CD14-positive monocyte (primary cell): Measurements from ENCODE around the gene KCNS1. TPM values are rescaled to one million over a fixed set of nuclear protein-coding genes. Genes with fewer than 3 reads are reported as not detected.

Source experiments
- DNase-seq, 3 donors: peaks; one replicate each; pipeline ENCODE4 v3.0.0-alpha.2; 2011 to 2022
- H2AFZ ChIP-seq: 2 replicates; pipeline ENCODE4 v1.6.0; 2012; ENCODE audit warnings: mild to moderate bottlenecking, low read depth, low read length, inconsistent platforms; ENCODE audit not compliant: insufficient read depth, poor library complexity, severe bottlenecking
- H3K27ac ChIP-seq, 2 donors: 1 replicate in 1 of 2; 2 replicates in 1 of 2; pipeline ENCODE4 v1.5.1; 2012 to 2013; ENCODE audit warnings: low read length in 2 of 2, control low read depth in 1 of 2, inconsistent platforms in 1 of 2, low read depth in 1 of 2, mild to moderate bottlenecking in 1 of 2
- H3K27me3 ChIP-seq, 2 donors: one replicate each; pipeline versions ENCODE4 v1.6.0 to v1.6.1; 2011 to 2013; ENCODE audit warnings: low read length in 2 of 2; ENCODE audit not compliant: control insufficient read depth in 2 of 2, insufficient read depth in 2 of 2
- H3K36me3 ChIP-seq, 2 donors: replicated peaks in 1 of 2; 1 replicate in 1 of 2; 2 replicates in 1 of 2; pipeline versions ENCODE4 v1.5.1 to v1.6.1; 2012 to 2013; ENCODE audit warnings: low read length in 2 of 2, control low read depth in 1 of 2, inconsistent platforms in 1 of 2, mild to moderate bottlenecking in 1 of 2; ENCODE audit not compliant: insufficient read depth in 2 of 2, control insufficient read depth in 1 of 2
- H3K4me1 ChIP-seq, 2 donors: 1 replicate in 1 of 2; 2 replicates in 1 of 2; pipeline versions ENCODE4 v1.5.1 to v1.6.1; 2012 to 2013; ENCODE audit warnings: low read length in 2 of 2, control low read depth in 1 of 2, inconsistent platforms in 1 of 2, mild to moderate bottlenecking in 1 of 2, moderate library complexity in 1 of 2; ENCODE audit not compliant: insufficient read depth in 2 of 2, control insufficient read depth in 1 of 2
- H3K4me2 ChIP-seq: replicated peaks from 2 replicates; pipeline ENCODE3; 2012; ENCODE audit warnings: low read length, moderate library complexity, mild to moderate bottlenecking; ENCODE audit not compliant: poor library complexity, severe bottlenecking; ENCODE audit errors: extremely low read depth
- H3K4me3 ChIP-seq, 3 experiments: fragments of 200-600 bp in 1 of 3; sonication (generic) in 1 of 3; replicated peaks in 1 of 3; 1 replicate in 2 of 3; 2 replicates in 1 of 3; pipeline ENCODE4 v1.5.1; 2011 to 2013; ENCODE audit warnings: low read length in 3 of 3, mild to moderate bottlenecking in 3 of 3, control low read depth in 2 of 3, low read depth in 2 of 3, inconsistent platforms in 1 of 3, moderate library complexity in 1 of 3
- H3K79me2 ChIP-seq: 2 replicates; pipeline ENCODE4 v1.6.0; 2012; ENCODE audit warnings: mild to moderate bottlenecking, control low read depth, inconsistent platforms, low read length, moderate library complexity; ENCODE audit not compliant: insufficient read depth
- H3K9ac ChIP-seq: 2 replicates; pipeline ENCODE4 v1.6.0; 2017; ENCODE audit warnings: low read length, mild to moderate bottlenecking; ENCODE audit not compliant: insufficient read depth, poor library complexity, severe bottlenecking
- H3K9me3 ChIP-seq, 2 donors: replicated peaks in 1 of 2; 1 replicate in 1 of 2; 2 replicates in 1 of 2; pipeline versions ENCODE4 v1.5.1 to v1.6.1; 2012 to 2013; ENCODE audit warnings: low read length in 2 of 2, control low read depth in 1 of 2; ENCODE audit not compliant: control insufficient read depth in 1 of 2, insufficient read depth in 1 of 2
- H4K20me1 ChIP-seq: 2 replicates; pipeline ENCODE4 v1.6.0; 2012; ENCODE audit warnings: mild to moderate bottlenecking, low read length, control low read depth, moderate library complexity; ENCODE audit not compliant: insufficient read depth
- H3K27ac Mint-ChIP-seq, 7 donors: one replicate each; pipeline ENCODE4 v1.8.0; 2020; ENCODE audit warnings: mild to moderate bottlenecking in 7 of 7, mixed read lengths in 7 of 7, moderate library complexity in 6 of 7, inconsistent platforms in 2 of 7
- H3K27me3 Mint-ChIP-seq, 3 donors: one replicate each; pipeline ENCODE4 v1.8.0; 2021 to 2022; ENCODE audit warnings: low read depth in 3 of 3, mild to moderate bottlenecking in 3 of 3, mixed read lengths in 3 of 3, moderate library complexity in 3 of 3, inconsistent platforms in 1 of 3
- H3K36me3 Mint-ChIP-seq, 2 donors: one replicate each; pipeline ENCODE4 v1.8.0; 2020; ENCODE audit warnings: mixed read lengths in 2 of 2, inconsistent platforms in 1 of 2, mild to moderate bottlenecking in 1 of 2
- H3K4me1 Mint-ChIP-seq: one replicate; pipeline ENCODE4 v1.8.0; 2020; ENCODE audit warnings: mild to moderate bottlenecking, mixed read lengths
- H3K4me3 Mint-ChIP-seq, 2 donors: one replicate each; pipeline ENCODE4 v1.8.0; 2020; ENCODE audit warnings: mild to moderate bottlenecking in 2 of 2, mixed read lengths in 2 of 2, moderate library complexity in 1 of 2
- H3K9me3 Mint-ChIP-seq, 7 donors: one replicate each; pipeline ENCODE4 v1.8.0; 2020 to 2022; ENCODE audit warnings: mixed read lengths in 7 of 7, mild to moderate bottlenecking in 6 of 7, moderate library complexity in 6 of 7, inconsistent platforms in 2 of 7
- WGBS: methylation state at CpG from one replicate; pipeline ENCODE4 v1.1.5; 2013; ENCODE audit warnings: missing lambda C conversion rate; ENCODE audit not compliant: insufficient coverage; 5-methylcytosine and 5-hydroxymethylcytosine counted together
- intact Hi-C, 2 donors: fragments of 100-400 bp; cut with micrococcal nuclease; formaldehyde crosslinking; loops; one replicate each; pipeline versions ENCODE4 v1.15.0 to v1.15.1; 2023
- polyA plus RNA-seq, 3 donors: library from polyadenylated mRNA; depleted of rRNA in 1 of 3; unstranded in 2 of 3; stranded (reverse) in 1 of 3; fragments of 300-500 nt in 2 of 3; fragments of >200 nt in 1 of 3; fragmentation: Illumina TruSeq in 2 of 3; gene quantifications; 1 replicate in 2 of 3; 2 replicates in 1 of 3; pipeline ENCODE4 v1.2.3, GENCODE V29; 2012 to 2021
- TF ChIP-seq, protein P1 (sequence below): fragments of 200-600 bp; IDR thresholded peaks from one replicate; pipeline ENCODE4 v1.8.0; 2022; ENCODE audit warnings: antibody characterized with exemption, mild to moderate bottlenecking

KCNS1 gene
- polyA plus RNA-seq, 3 donors = 0.23 TPM; not detected in 2

DNA sequence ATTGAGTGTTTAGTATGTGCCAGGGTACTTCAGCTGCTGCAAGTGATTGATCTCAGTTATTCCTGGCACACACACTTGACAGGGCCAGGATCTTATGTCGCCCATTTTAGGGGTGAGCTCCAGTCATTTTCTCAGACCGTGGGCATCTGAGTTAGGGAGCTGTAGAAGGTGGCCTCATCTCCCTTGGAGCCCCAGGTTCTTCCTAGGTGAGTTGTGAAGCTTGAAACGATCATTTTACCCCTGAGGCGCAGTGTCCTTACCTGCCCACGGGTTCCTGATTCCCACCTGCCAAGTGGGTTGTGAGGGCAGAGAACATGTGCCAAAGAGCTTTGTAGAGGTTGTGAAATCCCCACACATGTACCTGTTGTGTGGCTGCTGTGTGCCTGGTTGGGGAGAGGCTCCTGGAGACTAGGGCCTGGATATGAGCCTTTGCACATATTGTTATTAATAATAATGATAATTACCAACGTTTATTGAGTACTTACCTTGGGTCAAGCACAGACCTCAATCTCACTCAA lies 465 bp upstream of the KCNS1 start:
- peaks cover 42 to 60% (median 48%) of the 10 kb centered on the region in 3 donors for H3K27me3 Mint-ChIP-seq
- H4K20me1 ChIP-seq = no peaks in the 10 kb centered on the region

DNA sequence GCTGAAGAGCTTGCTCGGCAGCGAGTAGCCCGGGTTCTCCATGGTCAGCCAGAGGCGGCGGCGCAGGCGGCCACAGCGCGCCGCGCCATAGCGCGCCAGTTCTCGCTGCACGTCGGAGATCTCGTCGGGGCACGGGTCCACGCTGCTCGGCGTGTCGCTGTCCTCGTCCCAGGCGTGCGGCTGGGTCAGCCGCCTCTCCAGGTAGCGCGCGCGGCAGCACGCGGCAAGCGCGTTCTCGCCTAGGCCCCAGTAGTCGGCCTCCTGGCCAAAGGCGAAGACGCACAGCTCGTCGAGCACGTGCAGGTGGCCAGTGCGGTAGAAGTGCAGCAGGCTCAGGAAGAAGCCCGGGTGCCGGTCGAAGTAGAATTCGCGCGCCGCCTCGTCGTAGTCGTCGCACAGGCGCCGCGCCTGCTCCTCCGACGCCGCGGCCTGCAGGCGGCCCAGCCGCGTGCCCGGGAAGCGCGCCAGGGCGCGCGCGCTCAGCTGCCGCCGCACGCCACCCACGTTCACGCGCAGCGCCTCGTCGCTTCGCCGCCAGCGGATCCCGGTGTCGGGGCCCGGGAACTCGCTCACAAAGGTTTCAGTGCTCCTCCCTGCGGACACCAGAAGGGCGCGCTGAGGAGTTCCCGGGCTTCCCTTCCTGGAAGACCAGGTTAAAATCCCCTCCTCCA lies 2.7 kb downstream of the KCNS1 start:
- Histone ChIP-seq H3K9me3 (peaks cover 0 to 24% of the 10 kb centered on the region in 2 donors), H3K9ac (no peak overlapping the region), H3K27me3 (peaks cover 43 to 51% of the 10 kb centered on the region in 2 donors), H3K4me2 (peak overlapping the region; percentile 56), H4K20me1 (peaks cover 4% of the 10 kb centered on the region), H3K4me1 (peaks cover 10 to 20% of the 10 kb centered on the region in 2 donors), H3K4me3 (peak overlapping the region in 1 of 3 experiments; percentile 52), H3K79me2 (no peaks in the 10 kb centered on the region), H3K27ac (no peak overlapping the region), H3K36me3 (no peaks in the 10 kb centered on the region), H2AFZ (no peak overlapping the region)
- H3K36me3 Mint-ChIP-seq = peaks cover 0 to 9% of the 10 kb centered on the region in 2 donors
- H3K4me1 Mint-ChIP-seq = peaks cover 19% of the 10 kb centered on the region
- TF ChIP-seq, protein P1, sequence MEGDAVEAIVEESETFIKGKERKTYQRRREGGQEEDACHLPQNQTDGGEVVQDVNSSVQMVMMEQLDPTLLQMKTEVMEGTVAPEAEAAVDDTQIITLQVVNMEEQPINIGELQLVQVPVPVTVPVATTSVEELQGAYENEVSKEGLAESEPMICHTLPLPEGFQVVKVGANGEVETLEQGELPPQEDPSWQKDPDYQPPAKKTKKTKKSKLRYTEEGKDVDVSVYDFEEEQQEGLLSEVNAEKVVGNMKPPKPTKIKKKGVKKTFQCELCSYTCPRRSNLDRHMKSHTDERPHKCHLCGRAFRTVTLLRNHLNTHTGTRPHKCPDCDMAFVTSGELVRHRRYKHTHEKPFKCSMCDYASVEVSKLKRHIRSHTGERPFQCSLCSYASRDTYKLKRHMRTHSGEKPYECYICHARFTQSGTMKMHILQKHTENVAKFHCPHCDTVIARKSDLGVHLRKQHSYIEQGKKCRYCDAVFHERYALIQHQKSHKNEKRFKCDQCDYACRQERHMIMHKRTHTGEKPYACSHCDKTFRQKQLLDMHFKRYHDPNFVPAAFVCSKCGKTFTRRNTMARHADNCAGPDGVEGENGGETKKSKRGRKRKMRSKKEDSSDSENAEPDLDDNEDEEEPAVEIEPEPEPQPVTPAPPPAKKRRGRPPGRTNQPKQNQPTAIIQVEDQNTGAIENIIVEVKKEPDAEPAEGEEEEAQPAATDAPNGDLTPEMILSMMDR = no peak
- WGBS = 10% methylated on average over 87 of the region's 91 CpGs
- H3K27me3 Mint-ChIP-seq = peaks cover 46 to 59% (median 47%) of the 10 kb centered on the region in 3 donors
- no peak overlapping the region for H3K27ac Mint-ChIP-seq
- H3K4me3 Mint-ChIP-seq = peak overlapping the region in 1 of 2 donors; percentile 82
- intact Hi-C loops = loop anchor here in 1 of 2 donors (10.0 kb wide), 1 partner anchor 53 kb away; no protein-coding TSS in a partner anchor
- no peak for DNase-seq
- H3K9me3 Mint-ChIP-seq = peaks cover 0 to 11% (median 5%) of the 10 kb centered on the region in 7 donors

More for the DNA sequence above, 465 bp upstream of the KCNS1 start:
- peaks cover 39 to 50% of the 10 kb centered on the region in 2 donors for H3K27me3 ChIP-seq
- no peak overlapping the region for H3K4me3 ChIP-seq
- Mint-ChIP-seq H3K4me1 (peaks cover 19% of the 10 kb centered on the region), H3K36me3 (peaks cover 0 to 5% of the 10 kb centered on the region in 2 donors), H3K27ac (no peak overlapping the region), H3K9me3 (peaks cover 0 to 11% (median 5%) of the 10 kb centered on the region in 7 donors), H3K4me3 (peak overlapping the region in 1 of 2 donors; percentile 69)
- DNase-seq = no peak
- H3K4me2 ChIP-seq = no peak overlapping the region
- peaks cover 0 to 24% of the 10 kb centered on the region in 2 donors for H3K9me3 ChIP-seq
- H3K4me1 ChIP-seq = peaks cover 10 to 20% of the 10 kb centered on the region in 2 donors
- H2AFZ ChIP-seq = no peak overlapping the region
- intact Hi-C loops = no loop called here
- H3K9ac ChIP-seq = no peak overlapping the region
- TF ChIP-seq, protein P1 = no peak
- H3K27ac ChIP-seq = no peak overlapping the region
- no peaks in the 10 kb centered on the region for H3K36me3 ChIP-seq
- H3K79me2 ChIP-seq = no peaks in the 10 kb centered on the region
- 87% methylated on average over 3 of the region's 6 CpGs for WGBS
